GM19240 (cell line): ENCODE measurements around the gene EPB41L5.
"Not testable (repeated sequence)": the region's sequence is repeated elsewhere in the genome, so short reads cannot be mapped to it uniquely, and the experiment has no call there.

Experiments used
- DNase-seq: peaks from one replicate; pipeline ENCODE4 v3.0.0; 2011; ENCODE audit warnings: low spot score; ENCODE audit not compliant: insufficient read length

EPB41L5 gene

DNA sequence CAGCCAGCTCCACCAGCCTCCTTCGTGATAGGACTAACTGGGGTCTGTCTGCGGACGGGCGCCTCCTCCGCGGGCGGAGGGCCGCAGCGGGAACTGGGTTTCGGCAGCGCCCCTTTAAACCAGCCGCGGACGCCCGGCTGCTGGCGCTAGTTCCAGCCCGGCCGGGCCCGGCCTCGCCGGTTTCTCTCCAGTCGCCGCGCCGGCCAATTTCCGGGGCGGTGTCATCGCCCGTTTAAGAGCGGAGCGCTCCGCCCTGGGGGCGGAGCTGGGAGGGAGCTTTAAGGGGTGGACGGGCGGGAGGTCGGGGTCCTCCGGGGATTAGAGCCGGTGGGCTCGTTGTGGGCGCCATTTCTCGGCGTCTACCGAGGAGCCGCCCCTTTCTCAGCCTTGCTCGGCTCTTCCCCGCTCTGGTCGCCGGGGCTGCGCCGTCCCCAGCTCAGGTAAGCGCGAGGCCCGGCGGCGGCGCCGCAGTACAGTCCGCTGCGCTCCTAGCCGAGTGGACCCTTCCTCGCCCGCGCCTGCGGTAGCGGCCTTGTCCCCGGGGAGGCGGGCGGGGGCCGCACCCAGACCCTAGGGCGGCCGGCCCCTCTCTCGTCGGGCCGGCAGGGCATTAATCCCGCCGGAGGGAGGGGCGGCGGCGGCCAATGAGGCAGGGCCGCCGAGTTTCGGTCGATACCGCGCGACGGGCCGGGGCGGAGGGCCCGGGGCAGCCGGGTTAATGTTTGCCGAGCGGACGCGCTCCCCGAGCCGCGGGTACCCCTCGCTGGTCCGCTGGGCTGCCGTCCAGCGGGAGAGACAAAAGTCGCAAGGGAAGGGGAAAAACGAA is at the start of gene EPB41L5:
Gene EPB41L5 (plus strand): TSS at position 307 of the 826 bp plus-strand sequence. CDS start 6,008 bp downstream, outside the sequence.
- DNase-seq: peak; percentile 67

DNA sequence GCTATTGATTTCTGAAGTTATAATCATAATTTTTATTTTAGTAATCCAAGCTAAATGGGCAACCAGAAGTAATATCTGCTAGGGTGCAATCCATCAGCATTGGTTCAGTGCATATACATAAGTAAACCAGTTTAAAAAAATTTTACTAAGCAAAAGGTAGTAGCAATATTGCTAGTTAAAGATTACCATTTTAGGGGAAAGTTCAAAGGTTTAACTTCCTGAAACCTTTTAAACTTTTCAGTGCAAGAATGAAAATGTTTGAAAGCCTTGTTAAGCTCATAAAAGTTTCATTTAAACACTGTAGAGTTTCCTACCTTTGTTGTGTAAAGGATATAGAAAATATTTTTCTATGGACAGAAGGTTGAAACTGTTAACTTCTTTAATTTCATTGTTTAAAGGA is 31.0 kb upstream of the EPB41L5 start:
- no peak for DNase-seq

- no peak for DNase-seq
Measured at GRCh38 chr2:119982506-119982905, 30.4 kb upstream of the EPB41L5 start.

DNA sequence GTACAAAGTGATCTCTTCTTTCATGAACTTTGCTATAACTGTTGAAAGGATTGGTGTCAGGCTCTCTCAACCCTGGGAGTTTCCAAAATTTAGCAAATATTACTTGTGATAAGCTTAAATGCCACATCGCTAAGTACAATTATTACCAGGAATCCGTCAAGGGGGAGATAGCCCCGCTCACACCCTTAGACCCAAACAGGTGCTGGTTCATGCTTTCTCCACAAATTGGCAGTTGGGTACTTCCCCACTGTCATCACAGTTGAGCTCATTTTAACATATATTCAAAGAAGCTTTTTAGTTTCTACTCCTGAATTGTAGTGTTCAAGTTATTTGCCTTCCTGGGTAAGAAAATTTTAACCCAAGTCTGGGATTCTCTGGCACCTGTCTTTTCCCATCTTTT is 29.8 kb upstream of the EPB41L5 start:
- no peak for DNase-seq

GRCh38 chr2:119996148-119996547 is 16.7 kb upstream of the EPB41L5 start:
- no peak for DNase-seq

- not testable (repeated sequence) for DNase-seq
Measured at GRCh38 chr2:119996896-119997891, 15.7 kb upstream of the EPB41L5 start.

DNA sequence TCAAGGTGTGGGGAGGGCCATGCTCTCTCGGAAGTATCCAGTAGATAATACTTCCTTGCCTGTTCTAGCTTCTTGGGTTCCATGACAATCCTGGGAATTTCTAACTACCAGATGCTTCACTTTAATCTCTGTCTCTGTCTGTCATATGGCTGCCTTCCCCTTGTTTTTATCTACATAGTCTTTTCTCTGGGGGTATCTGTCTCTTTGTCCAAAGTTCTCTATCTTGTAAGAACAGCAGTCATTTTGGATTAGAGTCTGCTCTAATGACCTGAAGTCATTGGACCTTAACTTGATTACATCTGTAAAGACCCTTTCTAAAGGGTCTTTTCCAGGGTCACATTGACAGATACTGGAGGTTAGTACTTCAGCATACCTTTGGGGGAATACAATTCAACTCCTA is 11.4 kb upstream of the EPB41L5 start:
- DNase-seq: no peak

GRCh38 chr2:120004254-120004653 is 8.6 kb upstream of the EPB41L5 start:
- no peak for DNase-seq

DNA sequence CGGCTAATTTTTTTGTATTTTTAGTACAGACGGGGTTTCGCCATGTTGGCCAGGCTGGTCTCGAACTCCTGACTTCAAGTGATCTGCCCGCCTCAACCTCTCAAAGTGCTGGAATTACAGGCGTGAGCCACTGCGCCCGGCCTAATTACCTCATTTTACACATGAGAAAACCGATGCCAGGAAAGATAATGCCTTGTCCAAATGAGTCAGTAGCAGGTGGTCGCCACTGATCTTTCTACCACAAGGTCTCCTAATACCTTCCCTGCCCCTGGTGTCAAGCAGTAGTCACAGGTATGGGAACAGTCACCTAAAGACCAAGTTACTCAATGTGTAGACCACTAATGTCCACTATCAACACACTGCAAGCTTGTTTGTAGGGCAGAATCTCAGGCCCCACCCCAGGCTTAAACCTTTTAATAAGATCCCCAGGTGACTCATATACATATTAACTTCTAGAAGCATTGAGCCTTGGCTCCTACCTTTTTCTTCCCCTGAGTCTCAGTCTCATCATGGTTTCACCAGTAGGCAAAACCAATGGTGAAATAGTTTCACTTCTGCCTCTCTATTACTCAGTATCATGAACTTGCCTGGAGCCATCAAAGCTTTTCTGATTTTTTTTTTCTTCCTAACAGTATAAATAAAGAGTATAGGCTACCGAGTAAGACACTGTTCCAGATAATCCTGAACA is 6.9 kb upstream of the EPB41L5 start:
- DNase-seq: no peak

- no peak for DNase-seq
Measured at GRCh38 chr2:120007851-120008250, 5.0 kb upstream of the EPB41L5 start.

- no peak for DNase-seq
Measured at GRCh38 chr2:120012363-120012762, 514 bp upstream of the EPB41L5 start.

- DNase-seq: no peak
Measured at GRCh38 chr2:120013597-120014223, 833 bp downstream of the EPB41L5 start.

- DNase-seq: no peak
Measured at GRCh38 chr2:120014226-120014980, 1.5 kb downstream of the EPB41L5 start.

- DNase-seq: no peak
Measured at GRCh38 chr2:120016800-120017199, 3.9 kb downstream of the EPB41L5 start.

- no peak for DNase-seq
Measured at GRCh38 chr2:120017201-120017600, 4.3 kb downstream of the EPB41L5 start.

DNA sequence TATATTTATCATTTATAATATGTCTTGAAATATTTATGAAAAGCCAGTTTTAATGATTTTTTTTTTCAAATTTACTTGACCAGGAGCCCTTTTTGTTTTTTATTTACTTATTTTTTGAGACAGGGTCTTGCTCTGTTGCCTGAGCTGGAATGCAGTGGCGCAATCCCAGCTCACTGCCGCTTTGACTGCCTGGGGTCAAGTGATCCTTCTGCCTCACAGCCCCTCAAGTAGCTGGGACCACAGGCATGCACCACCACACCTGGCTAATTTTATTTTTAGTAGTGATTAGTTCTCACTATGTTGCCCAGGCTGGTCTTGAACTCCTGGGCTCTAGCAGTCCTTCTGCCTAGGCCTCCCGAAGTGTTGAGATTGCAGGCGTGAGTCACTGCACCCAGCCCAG is 5.7 kb downstream of the EPB41L5 start:
- no peak for DNase-seq

- no peak for DNase-seq
Measured at GRCh38 chr2:120020554-120020953, 7.7 kb downstream of the EPB41L5 start.

GRCh38 chr2:120022505-120022904 is 9.6 kb downstream of the EPB41L5 start:
- not testable (repeated sequence) for DNase-seq

GRCh38 chr2:120026890-120027289 is 14.0 kb downstream of the EPB41L5 start:
- no peak for DNase-seq

DNA sequence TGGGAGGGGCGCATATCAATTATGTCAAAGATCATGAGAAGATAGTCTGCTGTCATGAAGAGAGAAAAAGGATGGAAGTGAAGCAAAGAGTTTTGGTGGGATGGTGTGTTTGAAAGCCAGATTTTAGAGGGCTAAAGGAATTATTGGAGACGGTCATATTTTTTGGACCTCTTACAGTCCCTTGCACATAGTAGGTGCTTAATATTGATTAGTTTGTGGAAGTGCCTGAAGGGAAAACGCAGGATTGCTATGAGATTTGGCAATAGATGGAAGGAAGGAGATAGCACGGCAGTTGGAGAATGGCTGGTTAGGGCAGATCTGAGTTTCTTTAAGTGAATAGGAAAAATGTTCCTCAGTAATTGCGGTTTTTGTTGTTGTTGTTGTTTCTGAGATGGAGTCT is 15.9 kb downstream of the EPB41L5 start:
- DNase-seq: no peak
